RWPE1 (cell line): ENCODE data around the gene CDNF.

Experiments
- CTCF ChIA-PET: fragments of 350-600 bp; sonication (Branson Sonifier 250); formaldehyde crosslinking; extraction: SDS; loops from one replicate; lab custom pipeline; 2021; lab: Yijun Ruan, JAX
- POLR2A ChIA-PET: fragments of 400-600 bp; formaldehyde crosslinking; extraction: SDS; loops from one replicate; lab custom pipeline; 2020; ENCODE audit warnings: antibody characterized with exemption; ENCODE audit not compliant: low non-redundant PET; lab: Yijun Ruan, JAX
- DNase-seq: peaks from one replicate; pipeline ENCODE4 v3.0.0; 2012; ENCODE audit warnings: low spot score
- H3K27ac ChIP-seq: fragments of 450-650 bp; 2 replicates; pipeline ENCODE4 v1.5.1; 2017
- TF ChIP-seq, protein P1 (sequence below): fragments of 450-650 bp; conservative IDR thresholded peaks from 2 replicates; pipeline ENCODE4 v1.5.1; 2017; ENCODE audit warnings: low read depth, mild to moderate bottlenecking

Gene CDNF

DNA sequence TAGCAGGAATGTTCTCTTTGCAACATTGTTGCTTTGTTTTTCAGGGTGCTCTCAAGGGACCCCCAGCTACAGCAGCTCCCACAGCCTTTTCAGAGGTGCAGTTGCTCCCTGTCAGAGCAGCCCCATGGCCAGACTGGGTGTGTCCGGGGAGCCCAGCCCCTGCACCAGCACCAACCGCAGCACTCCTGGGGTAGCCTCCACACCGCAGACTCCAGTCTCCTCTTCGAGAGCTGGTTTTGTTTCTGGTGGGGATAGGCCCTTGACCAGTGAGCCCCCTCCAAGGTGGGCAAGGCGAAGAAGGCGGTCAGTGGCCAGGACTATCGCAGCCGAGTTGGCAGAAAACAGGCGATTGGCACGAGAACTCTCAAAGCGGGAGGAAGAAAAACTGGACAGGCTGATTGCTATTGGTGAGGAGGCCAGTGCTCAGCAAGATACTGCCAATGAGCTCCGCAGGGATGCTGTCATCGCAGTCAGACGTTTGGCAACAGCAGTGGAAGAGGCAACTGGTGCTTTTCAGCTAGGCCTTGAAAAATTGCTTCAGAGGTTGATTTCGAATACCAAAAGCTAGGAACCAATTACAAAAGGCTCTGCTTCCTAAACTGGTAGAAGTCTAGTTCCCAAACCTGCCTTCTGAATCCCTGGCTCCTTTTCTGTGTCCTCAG is 5.6 kb upstream of the CDNF start:
- CTCF ChIA-PET, result no interaction called here
- TF ChIP-seq, protein P1, sequence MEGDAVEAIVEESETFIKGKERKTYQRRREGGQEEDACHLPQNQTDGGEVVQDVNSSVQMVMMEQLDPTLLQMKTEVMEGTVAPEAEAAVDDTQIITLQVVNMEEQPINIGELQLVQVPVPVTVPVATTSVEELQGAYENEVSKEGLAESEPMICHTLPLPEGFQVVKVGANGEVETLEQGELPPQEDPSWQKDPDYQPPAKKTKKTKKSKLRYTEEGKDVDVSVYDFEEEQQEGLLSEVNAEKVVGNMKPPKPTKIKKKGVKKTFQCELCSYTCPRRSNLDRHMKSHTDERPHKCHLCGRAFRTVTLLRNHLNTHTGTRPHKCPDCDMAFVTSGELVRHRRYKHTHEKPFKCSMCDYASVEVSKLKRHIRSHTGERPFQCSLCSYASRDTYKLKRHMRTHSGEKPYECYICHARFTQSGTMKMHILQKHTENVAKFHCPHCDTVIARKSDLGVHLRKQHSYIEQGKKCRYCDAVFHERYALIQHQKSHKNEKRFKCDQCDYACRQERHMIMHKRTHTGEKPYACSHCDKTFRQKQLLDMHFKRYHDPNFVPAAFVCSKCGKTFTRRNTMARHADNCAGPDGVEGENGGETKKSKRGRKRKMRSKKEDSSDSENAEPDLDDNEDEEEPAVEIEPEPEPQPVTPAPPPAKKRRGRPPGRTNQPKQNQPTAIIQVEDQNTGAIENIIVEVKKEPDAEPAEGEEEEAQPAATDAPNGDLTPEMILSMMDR, result no peak
- no peak overlapping the region for H3K27ac ChIP-seq
- DNase-seq, result no peak
- POLR2A ChIA-PET, result no interaction called here

DNA sequence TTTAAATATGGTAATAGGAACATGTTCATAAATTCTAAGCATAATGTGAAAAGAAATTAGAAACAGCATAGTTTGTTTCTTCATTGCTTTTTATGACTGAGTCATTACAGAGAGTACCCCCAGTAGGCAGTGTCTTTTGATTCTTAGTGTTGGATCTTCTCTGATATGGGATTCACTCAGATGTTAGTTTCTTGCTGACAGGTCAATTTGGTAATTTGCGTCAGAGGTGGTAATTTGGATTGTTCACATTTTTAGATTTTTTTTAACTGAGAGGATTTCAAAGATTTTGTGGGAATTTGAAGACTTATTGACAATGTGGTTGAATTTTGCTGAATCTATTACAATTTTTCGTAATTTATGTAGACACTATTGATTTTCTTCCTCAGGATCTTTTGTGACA is 2.3 kb upstream of the CDNF start:
- no peak for DNase-seq
- TF ChIP-seq, protein P1, result no peak
- no peak overlapping the region for H3K27ac ChIP-seq
- CTCF ChIA-PET, result no interaction called here
- POLR2A ChIA-PET, result no interaction called here

DNA sequence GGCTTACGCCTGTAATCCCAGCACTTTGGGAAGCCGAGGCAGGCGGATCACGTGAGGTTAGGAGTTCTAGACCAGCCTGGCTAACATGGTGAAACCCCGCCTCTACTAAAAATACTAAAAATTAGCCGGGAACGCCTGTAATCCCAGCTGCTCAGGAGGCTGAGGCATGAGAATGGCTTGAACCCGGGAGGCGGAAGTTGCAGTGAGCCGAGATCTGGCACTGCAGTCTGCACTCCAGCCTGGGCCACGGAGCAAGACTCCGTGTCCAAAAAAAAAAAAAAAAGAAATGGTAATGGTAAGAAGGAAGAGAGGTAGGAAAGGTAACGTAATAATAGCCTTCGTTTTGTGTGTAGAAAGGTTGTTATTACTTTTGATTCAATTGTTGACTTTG is 1.5 kb upstream of the CDNF start:
- TF ChIP-seq, protein P1, result no peak
- DNase-seq, result no peak
- CTCF ChIA-PET, result no interaction called here
- peak overlapping the region; percentile 87 for H3K27ac ChIP-seq
- POLR2A ChIA-PET, result no interaction called here

DNA sequence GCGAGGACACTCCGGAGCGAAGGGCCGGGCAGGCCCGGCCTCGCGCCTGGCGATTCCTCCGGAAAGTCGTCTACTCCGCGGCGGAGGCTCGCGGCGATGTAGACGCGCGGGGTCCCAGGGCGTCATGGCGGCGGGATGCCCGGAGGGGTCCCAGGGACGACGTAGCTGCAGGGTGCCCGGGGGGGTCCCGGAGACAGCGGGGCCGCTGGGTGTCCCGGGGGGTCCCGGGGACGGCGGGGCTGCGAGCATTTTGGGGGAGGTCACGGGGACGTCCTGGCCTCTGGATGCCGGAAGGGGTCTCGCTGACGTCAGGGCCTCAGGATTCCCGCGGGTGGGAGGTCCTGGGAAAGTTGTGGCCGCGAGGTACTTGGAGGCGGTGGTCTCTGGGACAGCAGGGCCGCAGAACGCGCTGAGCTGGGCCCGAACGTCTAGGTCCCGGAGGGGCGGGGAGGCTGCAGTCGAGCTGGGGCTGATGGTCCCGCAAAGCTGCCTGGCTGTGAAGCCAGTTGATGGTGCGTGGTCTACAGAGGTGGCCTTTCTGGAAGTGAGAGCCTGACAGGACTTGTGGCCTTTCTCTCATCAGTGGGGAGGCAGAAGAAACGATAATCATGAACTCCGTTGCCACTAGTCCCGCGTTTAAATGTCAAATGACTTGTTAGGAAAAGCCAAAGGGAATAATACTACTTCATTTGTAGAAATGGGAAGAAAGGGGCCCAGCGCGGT is 906 bp upstream of the CDNF start:
- POLR2A ChIA-PET, result no interaction called here

DNA sequence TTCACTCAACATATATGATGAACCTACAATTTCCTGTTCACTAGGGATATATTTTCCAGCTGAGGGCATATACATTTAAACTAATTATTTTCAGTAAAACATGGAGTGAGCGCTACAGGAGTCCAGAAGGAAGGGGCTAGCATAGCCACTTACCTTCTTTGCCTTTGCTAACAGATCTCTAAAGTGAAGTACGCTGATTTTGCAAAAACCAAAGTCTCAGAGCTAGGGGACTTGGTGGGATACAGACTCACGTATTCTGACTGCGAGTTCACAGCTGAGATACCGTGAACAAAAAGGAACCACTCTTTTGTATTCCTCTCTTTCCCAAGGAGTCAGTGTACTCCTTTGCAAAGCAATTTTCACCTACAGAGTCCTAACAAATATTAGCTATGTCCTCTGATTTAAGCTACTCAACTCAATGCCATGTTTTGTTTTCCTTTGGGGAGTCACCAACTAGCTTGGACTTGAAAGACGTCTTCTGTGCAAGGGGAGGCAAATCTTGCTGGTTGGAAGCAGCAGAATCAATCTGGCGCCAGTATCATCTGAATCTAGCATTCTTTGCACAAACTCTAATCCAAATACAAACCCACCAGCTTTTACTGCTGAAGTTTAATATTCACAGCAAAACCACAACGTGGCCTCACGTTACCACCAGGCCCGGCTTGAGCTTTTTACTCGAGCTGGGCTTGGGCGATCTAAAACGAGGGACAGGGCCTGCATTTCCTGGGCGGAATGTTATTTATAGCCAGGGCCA is 657 bp downstream of the CDNF start:
- POLR2A ChIA-PET, result no interaction called here
- H3K27ac ChIP-seq, result peak overlapping the region; percentile 87
- TF ChIP-seq, protein P1, result no peak
- DNase-seq, result no peak
- CTCF ChIA-PET, result interaction anchor here (0.6 to 1.9 kb wide), 3 partner anchors 14 to 269 kb away, joined by 3 to 6 read pairs (median 6); no protein-coding TSS in a partner anchor

More for the DNA sequence above, 906 bp upstream of the CDNF start:
- peak; percentile 32 for DNase-seq
- CTCF ChIA-PET, result no interaction called here
- TF ChIP-seq, protein P1, result no peak
- peak overlapping the region; percentile 87 for H3K27ac ChIP-seq

DNA sequence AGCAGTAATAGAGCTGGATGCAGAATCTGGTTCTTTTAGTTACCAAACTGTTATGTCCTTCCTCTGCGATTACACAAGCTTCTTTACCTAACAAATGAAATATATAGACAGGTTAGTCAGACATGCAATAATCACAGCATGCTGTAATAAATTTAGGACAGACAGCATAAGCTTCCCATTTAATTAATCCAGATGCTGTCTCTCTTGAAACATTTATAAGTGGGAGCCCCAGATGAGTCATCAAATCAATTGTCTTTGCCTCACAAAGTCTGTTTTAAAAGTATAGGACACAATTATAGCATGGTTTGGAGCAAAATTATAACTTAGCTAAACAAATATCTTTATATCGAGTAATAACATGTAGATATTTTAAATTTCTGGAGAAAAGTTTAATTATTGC is 1.6 kb downstream of the CDNF start:
- H3K27ac ChIP-seq, result peak overlapping the region; percentile 35; the same call in 1 of the 2 replicates
- POLR2A ChIA-PET, result interaction anchor here (0.6 kb wide), 1 partner anchor 1035 kb away, joined by 10 read pairs; no protein-coding TSS in a partner anchor
- TF ChIP-seq, protein P1, result no peak
- CTCF ChIA-PET, result interaction anchor here (1.9 kb wide), 1 partner anchor 13 kb away, joined by 6 read pairs; no protein-coding TSS in a partner anchor
- DNase-seq, result no peak
